ENCODE results near the gene PCDHB7.
"Not testable (repeated sequence)": the region's sequence is repeated elsewhere in the genome, so short reads cannot be mapped to it uniquely, and the experiment has no call there.

Gene PCDHB7

GRCh38 chr5:141225421-141225820 is 53.0 kb downstream of the PCDHB7 start:
- DNase-seq = not testable (repeated sequence)
